ENCODE data around the gene ACTR2.
"Not testable (repeated sequence)": the region's sequence is repeated elsewhere in the genome, so short reads cannot be mapped to it uniquely, and the experiment has no call there.

ACTR2 gene

DNA sequence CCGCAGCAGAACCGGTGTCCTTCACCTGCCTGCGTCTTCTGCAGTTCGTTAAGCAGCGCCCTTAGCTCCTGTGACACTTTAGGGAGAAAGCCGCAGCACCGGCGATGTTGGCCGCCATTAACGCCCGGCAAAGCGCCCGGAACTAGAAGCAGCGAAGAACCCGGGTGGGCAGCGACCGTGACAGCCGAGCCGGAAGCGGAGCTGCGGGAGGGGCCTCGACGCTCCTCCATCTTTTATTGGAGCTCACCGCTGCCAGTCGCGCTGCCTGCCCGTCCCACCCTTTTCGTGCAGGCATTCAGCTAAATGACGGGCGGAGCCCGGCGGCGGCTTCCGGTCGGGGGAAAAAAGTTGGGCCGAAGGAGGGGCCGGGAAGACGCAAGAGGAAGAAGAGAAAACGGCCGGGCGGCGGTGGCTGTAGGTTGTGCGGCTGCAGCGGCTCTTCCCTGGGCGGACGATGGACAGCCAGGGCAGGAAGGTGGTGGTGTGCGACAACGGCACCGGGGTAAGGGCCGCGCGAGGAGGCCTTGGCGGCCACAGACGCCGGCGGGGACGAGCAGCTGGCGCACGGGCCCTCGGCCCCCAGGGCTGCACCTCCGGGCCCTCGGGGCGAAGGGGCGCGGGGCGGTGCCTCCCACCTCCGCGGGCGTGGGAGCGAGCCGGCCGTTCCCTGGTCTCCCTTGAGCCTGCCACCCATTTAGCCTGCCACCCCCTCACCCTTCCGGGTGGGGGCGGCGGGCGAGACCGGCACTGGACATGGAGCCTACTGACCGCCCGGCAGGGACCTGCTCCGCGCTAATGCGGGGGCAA is at the start of gene ACTR2:
TSS of gene ACTR2 (plus strand) at position 376 of the 807 bp plus-strand sequence. CDS start at position 455, 79 bp downstream.
- peak; percentile 92 for DNase-seq

DNA sequence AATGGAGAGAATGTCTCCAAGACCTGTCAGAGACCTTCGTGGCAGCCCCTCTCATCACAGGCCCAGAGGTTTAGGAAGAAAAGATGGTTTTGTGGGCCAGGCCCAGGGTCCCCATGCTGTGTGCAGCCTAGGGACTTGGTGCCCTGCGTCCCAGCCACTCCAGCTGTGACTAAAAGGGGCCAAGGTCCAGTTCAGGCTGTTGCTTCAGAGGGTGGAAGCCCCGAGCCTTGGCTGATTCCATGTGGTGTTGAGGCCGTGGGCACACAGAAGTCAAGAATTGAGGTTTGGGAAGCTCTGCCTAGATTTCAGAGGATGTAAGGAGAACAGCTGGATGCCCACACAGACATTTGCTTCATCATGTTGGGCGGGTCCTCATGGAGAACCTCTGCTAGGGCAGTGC is 45.1 kb upstream of the ACTR2 start:
- no peak for DNase-seq

DNA sequence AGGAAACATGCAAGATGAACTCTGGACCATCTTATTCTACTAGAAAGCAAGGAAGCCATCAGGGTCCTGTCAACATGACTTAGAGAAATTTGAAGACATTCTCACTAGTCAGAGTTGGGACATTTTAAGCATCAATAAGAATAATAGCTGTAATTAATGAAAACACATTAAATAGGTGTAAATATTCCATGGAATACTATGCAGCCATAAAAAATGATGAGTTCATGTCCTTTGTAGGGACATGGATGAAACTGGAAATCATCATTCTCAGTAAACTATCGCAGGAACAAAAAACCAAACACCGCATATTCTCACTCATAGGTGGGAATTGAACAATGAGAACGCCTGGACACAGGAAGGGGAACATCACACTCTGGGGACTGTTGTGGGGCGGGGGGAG is 44.2 kb upstream of the ACTR2 start:
- DNase-seq: not testable (repeated sequence)

DNA sequence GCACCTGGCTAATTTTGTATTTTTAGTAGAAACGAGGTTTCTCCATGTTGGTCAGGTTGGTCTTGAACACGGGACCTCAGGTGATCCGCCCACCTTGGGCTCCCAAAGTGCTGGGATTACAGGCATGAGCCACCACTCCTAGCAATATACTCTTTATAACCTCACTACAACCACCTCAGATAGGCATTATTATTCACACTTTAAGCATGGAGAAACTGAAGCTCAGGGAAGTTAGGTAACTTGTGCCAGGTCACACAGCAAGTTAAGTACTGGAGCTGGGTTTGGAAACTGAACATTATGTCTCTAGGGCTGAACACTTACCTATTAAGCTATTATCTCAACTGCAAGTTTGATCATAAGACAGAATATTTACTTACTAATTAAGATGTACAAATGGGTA is 42.6 kb upstream of the ACTR2 start:
- DNase-seq: no peak

DNA sequence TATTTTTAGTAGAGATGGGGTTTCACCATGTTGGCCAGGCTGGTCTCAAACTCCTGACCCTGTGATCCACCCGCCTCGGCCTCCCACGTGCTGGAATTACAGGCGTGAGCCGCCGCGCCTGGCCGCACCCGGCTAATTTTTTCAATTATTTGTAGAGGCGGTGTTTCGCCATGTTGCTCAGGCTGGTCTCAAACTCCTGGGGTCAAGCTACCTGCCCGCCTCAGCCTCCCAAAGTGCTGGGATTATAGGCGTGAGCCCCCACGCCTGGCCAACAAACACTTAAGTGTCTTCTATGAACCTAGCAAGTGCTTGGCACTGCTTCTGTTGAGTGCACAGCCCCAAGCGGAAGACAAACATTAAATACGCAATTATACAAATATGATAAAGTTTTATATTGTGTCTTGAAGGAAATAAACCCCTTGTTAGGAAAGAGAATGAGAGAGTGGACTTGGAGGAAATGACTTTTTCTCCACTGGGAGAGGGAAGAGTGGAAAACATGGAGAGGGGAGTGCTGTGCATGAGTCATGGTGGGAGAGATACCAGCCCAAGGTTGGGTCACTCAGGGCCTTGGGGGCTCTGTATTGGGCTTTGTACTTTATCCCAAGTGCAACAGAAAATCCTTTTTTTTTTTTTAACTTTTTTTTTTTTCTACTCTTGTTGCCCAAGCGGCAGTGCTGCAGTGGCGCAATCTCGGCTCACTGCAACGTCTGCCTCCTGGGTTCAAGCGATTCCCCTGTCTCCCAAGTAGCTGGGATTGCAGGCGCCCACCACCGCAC is 41.4 kb upstream of the ACTR2 start:
- no peak for DNase-seq

DNA sequence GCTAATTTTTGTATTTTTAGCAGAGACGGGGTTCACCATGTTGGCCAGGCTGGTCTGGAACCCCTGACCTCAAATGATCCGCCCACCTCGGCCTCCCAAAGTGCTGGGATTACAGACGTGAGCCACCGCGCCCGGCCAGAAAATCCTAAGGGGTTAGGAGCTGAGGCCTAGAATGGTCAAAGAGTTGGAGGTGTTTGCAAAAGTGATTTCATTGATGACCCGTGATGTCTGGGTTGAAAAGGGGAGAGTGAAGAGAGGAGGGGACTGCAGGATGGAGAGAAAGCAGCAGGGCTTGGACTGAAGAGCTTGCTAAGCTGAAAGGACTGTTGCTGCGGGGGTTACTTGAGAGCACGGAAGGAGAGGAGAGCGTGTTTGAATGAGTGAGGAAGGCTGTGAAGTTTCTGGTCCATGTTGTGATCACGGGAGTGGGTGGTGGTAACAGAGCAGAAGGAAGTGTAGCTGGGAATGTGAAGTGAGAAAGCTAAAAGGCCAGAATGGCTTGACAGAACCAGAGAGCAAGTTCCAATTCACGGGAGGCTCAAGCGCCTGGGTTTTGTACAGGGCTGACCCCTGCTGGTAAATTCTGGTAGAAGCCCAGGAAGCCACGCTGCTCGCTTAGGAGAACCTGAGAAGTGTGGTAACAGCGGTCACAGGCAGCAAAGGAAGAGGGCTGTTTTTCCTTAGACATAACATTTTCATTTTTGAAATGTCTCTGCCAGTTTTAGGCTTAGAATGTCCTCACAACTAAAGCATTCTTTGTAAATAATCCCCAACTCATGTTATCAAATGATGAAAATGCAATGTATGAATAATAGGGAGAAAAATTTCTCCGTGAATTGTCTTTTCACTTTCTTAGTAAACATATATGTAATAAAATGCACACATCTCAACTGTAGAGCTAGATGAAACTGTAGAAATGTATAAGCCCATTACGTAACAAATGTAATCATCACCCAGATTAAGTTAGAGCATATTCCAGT is 40.5 kb upstream of the ACTR2 start:
- peak; percentile 24 for DNase-seq

DNA sequence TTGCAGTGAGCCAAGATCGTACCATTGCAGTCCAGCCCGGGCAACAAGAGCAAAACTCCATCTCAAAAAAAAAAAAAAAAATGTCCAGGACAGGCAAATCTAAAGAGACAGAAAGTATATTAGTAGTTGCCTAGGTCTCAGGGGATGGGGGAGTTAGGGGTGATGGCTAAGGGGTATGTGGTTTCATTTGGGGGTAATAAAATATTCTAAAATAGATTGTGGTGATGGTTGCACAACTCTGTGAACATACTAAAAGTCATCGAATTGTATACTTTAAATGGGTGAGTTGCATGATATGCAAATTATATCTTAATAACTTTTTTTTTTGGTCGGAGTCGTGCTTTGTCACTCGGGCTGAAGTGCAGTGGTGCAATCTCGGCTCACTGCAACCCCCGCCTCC is 34.2 kb upstream of the ACTR2 start:
- no peak for DNase-seq

DNA sequence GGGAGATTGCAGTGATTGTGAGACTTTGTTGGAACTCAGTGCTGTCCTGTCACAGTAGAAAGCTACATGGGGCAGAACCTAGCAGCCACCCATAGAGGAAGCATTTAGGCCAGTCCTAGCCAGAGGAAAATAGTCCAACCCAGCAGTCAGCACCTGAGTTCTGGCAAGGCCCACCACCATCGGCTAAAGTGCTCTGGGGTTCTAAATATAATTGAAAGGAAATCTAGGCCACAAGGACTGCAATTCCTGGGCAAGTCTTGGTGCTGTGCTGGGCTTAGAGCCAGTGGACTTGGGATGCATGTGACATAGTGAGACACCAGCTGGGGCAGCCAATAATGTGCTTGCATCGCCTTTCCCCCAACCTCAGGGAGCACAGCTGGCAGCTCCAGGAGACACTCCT is 28.9 kb upstream of the ACTR2 start:
- DNase-seq: no peak

DNA sequence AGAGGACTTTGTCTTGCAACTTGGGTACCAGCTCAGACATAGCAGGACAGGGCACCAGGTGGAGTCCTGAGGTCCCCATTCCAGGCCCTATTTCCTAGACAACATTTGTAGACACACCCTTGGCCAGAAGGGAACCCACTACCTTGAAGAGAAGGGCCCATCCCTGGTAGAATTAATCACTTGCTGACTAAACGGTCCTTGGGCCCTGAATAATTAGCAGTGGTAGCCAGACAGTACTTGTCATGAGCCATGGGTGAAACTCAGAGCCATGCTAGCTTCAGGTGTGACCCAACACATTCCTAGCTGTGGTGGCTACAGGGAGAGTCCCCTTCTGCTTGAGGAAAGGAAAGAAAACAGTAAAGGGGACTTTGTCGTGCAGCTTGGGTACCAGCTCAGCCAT is 28.5 kb upstream of the ACTR2 start:
- DNase-seq: no peak

DNA sequence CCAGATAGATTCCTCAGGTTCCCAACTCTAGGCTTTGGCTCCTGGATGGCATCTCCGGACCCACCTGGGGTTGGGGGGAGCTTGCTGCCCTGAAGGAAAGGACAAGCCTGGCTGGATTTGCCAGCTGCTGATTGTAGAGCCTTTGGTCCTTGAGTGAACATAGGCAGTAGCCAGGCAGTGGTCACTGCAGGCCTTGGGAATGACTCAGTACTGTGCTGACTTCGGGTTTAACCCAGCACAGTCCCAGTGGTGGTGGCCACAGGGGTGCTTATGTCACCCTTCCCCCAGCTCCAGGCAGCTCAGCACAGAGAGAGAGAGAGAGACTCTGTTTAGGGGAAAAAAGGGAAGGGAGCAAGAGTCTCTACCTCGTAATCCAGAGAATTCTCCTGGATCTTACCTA is 27.7 kb upstream of the ACTR2 start:
- no peak for DNase-seq

DNA sequence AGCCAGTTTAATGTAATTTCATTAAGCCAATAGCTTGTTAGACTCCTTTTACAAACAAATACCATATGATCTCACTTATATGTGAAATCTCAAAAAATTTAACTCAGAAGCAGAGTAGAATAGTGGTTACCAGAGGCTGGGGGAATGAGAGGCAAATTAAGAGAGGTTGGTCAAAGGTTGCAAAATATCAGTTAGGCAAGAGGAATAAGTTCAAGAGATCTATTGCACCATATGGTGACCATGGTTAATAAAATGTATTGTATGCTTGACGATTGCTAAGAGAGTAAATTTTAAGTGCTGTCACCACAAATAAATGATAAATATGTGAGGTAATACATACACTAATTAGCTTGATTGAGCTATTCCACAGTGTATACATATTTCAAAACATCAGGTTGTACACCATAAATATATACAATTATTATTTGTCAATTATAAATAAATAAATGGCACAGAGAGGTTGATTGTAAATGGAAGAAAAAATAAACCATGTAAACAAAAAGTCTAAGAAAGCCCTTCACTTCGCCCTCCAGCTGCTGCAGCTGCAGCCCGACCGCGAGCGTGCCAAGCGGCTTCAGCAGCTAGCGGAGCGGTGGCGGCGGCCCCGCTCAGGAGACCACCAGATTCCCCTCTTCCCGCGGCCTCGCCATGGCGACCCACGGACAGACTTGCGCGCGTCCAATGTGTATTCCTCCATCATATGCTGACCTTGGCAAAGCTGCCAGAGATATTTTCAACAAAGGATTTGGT is 23.0 kb upstream of the ACTR2 start:
- no peak for DNase-seq

DNA sequence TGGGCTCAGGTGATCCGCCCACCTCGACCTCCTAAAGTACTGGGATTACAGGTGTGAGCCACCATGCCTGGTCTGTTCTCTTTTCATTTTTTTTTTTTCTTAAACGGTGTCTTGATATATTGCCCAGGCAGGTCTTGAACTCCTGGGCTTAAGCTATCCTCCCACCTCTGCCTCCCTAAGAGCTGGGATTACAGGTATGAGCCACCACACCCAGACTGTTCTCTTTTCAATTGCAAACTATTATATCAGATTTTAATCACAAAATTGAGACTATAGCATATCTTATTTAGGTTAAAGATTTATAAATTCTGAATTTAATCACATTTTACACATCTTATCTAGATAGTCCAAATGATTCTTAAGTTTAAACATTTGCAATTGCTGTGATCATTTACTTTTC is 15.5 kb upstream of the ACTR2 start:
- no peak for DNase-seq

DNA sequence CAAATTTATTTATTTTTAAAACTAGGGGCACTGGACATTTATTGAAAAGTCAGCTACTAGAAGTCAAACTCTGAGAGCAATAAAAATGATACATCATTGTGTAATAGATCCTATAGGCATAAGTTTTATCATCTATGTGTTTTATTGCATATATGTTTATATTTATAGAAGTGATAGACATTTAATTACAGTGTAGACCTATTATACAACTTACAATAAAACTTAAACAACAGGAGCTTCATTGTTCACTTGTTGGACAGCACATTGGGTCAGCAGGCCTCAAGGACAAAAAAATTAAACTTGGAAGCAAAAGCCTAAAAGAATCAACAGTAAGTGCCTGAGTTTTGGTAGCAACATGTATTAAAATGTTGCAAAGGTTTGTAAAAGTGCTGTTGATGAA is 15.0 kb upstream of the ACTR2 start:
- no peak for DNase-seq

DNA sequence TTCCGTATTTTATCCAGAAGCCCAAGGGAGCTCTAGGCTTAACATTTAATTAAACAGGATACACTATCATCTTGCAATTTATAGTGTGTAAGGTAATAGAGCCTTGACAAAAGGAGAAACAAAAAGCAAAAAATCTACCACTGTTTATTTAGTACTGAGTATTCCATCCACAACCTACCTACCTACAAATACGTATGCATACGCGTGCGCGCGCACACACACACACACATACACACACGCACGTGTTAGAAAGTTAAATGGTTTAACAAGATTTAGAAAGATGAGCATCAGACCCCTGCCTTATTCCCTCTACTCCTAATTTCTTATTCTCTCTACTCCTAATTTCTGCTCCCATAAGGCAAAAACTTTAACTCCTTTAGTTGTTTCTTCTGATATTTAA is 14.6 kb upstream of the ACTR2 start:
- DNase-seq: no peak

DNA sequence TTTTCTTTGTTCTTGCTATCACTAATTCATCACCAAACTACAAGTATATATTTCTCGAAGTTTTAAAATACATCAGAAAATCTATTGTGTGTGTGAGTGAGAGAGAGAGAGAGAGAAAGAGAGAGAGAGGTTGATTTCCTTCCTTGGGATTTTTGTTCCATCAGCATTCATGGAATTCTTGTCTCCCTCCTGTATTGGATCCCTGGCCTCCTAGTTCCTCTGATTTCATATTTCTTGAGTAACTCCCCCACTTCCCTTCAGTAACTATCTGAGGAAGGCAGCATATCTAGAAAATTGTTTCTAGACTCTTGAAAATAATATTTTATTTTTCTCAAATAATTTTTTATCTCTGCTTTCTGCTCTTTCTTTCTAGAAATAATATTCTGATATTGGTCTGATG is 13.3 kb upstream of the ACTR2 start:
- DNase-seq: no peak

DNA sequence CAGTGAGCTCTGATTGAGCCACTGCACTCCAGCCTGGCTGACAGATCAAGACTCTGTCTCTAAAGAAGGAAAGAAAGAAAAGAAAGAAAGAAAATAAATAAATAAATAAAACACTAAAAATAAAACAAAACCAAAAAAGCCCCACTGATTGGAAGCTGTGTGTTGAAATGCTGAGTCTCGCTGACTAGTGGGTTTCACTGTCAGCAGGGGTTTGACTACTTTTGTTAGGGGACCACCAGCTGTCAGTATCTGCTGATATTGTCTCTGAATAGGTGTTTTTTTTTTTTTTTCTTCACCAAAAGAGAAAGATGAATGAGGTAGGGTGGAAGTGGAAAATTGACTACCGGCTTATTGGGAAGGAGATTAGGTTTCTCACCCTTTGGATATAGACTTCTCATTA is 12.8 kb upstream of the ACTR2 start:
- no peak for DNase-seq

DNA sequence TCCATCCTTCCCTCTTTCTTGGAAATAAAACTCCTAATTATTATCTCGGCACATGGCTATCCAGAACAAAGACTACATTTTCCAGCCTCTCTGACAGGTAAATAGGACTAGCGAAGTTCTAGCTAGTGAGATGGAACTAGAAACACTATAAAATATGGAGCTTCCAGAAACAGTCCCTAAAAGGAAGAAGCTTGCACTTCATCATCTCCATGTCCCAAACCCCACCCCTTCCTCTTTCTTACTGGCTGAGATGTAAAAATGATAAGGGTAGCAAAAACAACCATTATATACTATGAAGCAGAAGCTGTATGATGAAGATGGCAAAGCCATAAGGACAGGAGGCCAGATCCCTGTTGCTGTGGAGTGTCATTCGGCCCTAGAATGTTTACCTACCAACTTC is 11.7 kb upstream of the ACTR2 start:
- DNase-seq: no peak

DNA sequence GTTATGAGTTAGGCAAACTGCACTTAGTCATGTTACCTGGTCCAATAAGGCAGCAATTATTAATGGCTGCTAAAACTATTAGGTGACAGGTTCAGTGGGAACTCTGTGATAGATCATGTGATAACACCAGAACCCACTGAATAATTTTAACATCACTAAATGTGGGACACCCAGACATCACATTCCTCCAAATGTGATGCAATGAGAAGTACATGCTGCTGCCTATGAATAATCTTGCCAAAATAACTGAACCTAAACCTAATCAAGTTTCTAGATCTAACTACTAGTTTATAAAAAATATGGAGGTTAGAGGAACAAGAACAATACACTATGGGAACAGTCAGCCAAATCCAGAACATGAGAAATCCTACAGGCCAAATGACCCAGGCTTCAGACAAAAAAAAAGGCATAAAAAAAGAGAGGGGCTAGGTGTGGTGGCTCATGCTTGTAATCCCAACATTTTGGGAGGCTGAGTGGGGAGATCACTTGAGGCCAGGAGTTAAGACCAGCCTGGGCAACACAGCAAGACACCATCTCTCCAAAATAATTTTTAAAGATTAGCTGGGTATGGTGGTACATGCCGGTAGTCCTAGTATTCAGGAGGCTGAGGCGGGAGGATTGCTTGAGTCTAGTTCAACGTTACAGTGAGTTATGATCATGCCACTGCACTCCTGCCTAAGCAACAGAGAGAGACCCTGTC is 7.0 kb upstream of the ACTR2 start:
- DNase-seq: no peak

DNA sequence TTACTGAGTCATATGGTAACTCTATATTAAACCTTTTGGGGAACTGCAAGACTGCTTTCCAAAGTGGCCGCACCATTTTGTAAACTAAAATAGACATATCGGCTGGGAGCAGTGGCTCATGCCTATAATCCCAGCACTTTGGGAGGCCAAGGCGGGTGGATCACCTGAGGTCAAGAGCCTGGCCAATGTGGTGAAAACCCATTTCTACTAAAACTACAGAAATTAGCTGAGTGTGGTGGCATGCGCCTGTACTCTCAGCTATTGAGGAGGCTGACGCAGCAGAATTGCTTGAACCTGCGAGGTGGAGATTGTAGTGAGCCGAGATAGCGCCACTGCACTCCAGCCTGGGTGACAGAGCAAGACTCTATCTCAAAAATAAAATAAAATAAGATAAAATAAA is 6.4 kb upstream of the ACTR2 start:
- not testable (repeated sequence) for DNase-seq

DNA sequence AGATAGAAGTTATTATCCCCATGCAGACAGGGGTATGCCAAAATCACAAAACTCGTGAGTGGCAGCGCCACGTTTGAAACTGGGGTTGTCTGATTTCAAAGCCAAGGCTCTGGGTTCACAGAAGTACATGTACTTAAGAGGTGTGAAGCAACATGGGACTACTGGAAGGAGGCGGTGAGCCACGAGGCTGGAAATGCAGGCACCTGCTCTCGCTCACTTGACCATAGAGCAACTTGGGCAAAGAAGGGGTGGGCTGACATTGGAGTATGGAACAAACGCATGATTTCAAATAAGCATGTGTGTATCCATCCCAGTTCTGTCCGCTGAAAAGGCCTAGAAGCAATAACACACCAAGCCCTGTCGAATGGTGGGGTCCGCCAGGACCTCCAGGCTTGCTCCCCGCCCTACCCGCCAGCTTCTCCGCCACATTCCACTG is 593 bp upstream of the ACTR2 start:
- DNase-seq: peak; percentile 6

DNA sequence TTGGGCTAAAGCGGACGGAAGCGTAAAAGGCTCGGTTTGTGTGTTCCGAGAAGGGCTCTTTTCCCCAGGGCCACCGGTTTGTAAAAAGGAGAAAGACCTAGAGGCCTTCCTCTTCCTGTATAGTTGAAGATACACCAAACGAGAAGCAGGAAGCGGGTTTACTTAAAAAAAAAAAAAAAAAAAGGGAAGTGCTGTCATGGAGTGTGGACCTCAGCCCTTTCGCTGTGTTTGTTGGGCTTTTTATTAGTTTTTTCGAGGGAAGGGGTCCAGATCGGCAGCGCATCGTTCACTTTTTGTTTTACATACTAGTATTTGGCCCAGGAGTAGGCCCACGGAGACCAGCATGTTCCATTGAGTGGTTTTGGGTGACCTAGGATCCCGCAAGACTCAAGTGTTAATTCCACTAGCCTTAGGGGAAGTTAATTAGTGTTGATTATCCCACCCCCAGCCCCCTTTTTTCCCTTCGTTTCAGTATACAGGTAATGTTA is 676 bp downstream of the ACTR2 start:
- peak; percentile 28 for DNase-seq

DNA sequence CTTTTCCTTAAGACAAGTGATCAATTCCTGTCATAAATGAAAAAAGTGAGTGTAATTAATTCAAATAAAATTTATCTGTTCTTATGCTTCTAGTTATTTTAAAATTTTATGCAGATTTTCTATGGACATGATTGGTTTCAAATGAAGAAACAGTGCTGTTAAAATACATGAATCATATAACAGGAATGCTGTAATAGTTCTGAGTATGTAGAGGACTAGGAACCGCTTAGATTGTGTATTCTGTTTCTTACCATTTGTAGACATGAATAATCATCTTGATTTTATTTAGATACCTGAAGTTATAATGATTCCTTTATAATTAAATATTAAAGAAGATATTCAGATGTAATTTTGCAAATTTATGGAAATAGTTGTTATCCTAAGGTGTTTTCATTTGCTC is 3.5 kb downstream of the ACTR2 start:
- no peak for DNase-seq
